ENCODE results near the gene UGT1A5. TPM values are rescaled to one million over a fixed set of nuclear protein-coding genes. Genes with fewer than 3 reads are reported as not detected.

The UGT1A5 gene
- polyA plus RNA-seq, 1 of the 3 experiments (the other 2 are of a cell fraction) = not detected

DNA sequence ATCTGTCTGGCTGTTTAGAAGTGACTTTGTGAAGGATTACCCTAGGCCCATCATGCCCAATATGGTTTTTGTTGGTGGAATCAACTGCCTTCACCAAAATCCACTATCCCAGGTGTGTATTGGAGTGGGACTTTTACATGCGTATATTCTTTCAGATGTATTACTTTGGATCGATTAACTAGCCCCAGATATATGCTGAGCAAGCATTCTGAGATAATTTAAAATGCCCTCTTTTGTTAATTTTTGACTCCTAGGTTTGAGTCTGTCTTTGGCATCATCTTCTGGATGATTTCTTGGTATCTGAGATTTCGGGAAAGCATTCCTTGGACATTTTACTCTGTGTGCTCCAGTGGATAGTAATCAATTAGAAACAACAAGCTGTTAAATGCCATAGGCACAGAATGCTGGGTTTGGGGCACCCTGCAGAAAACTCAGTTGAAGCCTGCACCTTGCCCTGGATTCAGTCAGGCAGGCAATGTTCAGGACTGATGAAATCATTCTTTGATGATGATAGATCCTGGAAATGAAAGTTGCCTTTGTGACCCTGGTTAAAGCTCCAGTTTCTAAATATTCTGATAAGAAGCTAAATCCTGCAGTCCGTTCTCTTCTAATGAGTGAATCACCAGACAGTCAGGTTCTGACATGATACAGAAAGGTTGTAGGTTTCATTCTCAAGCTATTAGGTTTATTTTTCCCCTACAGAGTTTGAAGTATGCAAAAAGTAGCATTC is 48.5 kb downstream of the UGT1A5 start:
- no peak overlapping the region for H2AFZ ChIP-seq (ENCODE audit: low read depth)
- POLR2A ChIA-PET = no interaction called here
- 33% methylated on average over 4 of the region's 4 CpGs for WGBS (ENCODE audit: low lambda C conversion rate)
- no peaks in the 10 kb centered on the region for H3F3A ChIP-seq (replicated peaks; ENCODE audit: insufficient read depth)
- H4K20me1 ChIP-seq (ENCODE audit: insufficient read depth) = no peaks in the 10 kb centered on the region
- no peak overlapping the region for H3K4me3 ChIP-seq (ENCODE audit: low read depth in 2 of 2, low read length in 1 of 2)
- no peak overlapping the region for H3K9ac ChIP-seq
- no peaks in the 10 kb centered on the region for H3K9me2 ChIP-seq
- DNase-seq = no peak
- no peaks in the 10 kb centered on the region for H3K4me1 ChIP-seq (ENCODE audit: control insufficient read depth in 1 of 2, insufficient read depth in 2 of 2, low read depth in 1 of 2, low read length in 1 of 2)
- no peaks in the 10 kb centered on the region for H3K27me3 ChIP-seq (ENCODE audit: insufficient read depth)
- TF ChIP-seq, protein P1, sequence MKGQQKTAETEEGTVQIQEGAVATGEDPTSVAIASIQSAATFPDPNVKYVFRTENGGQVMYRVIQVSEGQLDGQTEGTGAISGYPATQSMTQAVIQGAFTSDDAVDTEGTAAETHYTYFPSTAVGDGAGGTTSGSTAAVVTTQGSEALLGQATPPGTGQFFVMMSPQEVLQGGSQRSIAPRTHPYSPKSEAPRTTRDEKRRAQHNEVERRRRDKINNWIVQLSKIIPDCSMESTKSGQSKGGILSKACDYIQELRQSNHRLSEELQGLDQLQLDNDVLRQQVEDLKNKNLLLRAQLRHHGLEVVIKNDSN (IDR thresholded peaks at IDR 0.05; ENCODE audit: borderline replicate concordance, low read depth) = no peak
- TF ChIP-seq MEF2A (IDR thresholded peaks at IDR 0.05; ENCODE audit: borderline replicate concordance, low read depth) = no peak
- TF ChIP-seq SIN3A (IDR thresholded peaks at IDR 0.05; ENCODE audit: borderline replicate concordance, low read depth, low read length) = no peak
- TF ChIP-seq TEAD4 (IDR thresholded peaks at IDR 0.05; ENCODE audit: borderline replicate concordance, insufficient read depth) = no peak
- no peak for TF ChIP-seq CHD2 (IDR thresholded peaks at IDR 0.05; ENCODE audit: low read length, partially characterized antibody)
- no peak for TF ChIP-seq REST (IDR thresholded peaks at IDR 0.05; ENCODE audit: low read depth, low read length)
- TF ChIP-seq SMC3 (IDR thresholded peaks at IDR 0.05; ENCODE audit: low read depth, low read length) = no peak
- TF ChIP-seq MAX (IDR thresholded peaks at IDR 0.05; ENCODE audit: low read depth) = no peak
- no peak for TF ChIP-seq RCOR1 (IDR thresholded peaks at IDR 0.05; ENCODE audit: low read length)
- TF ChIP-seq POLR2AphosphoS5 (IDR thresholded peaks at IDR 0.05; ENCODE audit: low read depth, low read length) = no peak
- TF ChIP-seq FOXM1 (IDR thresholded peaks at IDR 0.05; ENCODE audit: low read depth) = no peak
- no peak for TF ChIP-seq ELF1 (IDR thresholded peaks at IDR 0.05)
- no peak for TF ChIP-seq CTCF (IDR thresholded peaks at IDR 0.05)
- H3K27ac ChIP-seq (ENCODE audit: low read depth in 2 of 2, low read length in 1 of 2) = no peak overlapping the region
- no peaks in the 10 kb centered on the region for H3K36me3 ChIP-seq (replicated peaks in 1 of 2; ENCODE audit: control insufficient read depth in 1 of 2, insufficient read depth in 2 of 2, low read length in 1 of 2)
- H3K79me2 ChIP-seq (ENCODE audit: insufficient read depth) = no peaks in the 10 kb centered on the region
- CTCF ChIA-PET = no interaction called here
- no peaks in the 10 kb centered on the region for H3K9me3 ChIP-seq
- no peak overlapping the region for H3K4me2 ChIP-seq
